ENCODE data around the gene FKBP8. TPM values are rescaled to one million over a fixed set of nuclear protein-coding genes. Genes with fewer than 3 reads are reported as not detected.

FKBP8 gene
- total RNA-seq, 2 experiments from 2014 or later, result 200 to 201 TPM

DNA sequence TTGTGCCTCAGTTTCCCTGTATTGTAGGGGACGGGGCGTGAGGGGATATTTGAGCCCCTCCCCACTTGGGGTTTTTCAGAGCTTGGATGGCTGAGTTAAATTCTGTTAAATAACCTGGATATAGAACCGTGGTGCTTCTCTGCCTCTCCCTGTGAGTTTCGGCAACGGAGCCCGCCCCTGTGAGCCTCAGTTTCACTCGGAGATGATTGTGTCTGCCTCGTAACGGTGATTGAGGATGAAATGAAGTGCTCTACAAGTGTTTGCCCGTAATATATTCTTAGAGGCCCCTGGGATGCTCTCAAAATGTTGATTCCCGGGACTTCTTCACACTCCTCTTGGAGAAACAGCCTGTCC, 14.8 kb upstream of the FKBP8 start:
- H3K27ac ChIP-seq (ENCODE audit: low read depth, low read length, poor library complexity, severe bottlenecking), result peak overlapping the region; percentile 65
- H3K4me1 ChIP-seq (ENCODE audit: insufficient read depth, low read length, poor library complexity, severe bottlenecking), result peaks cover 29% of the 10 kb centered on the region
- TSS peak; percentile 83 for BruUV-seq (replicated peaks)
- peak overlapping the region; percentile 95 for H3K4me3 ChIP-seq (ENCODE audit: low read depth, low read length, poor library complexity, severe bottlenecking)
- H3K9me3 ChIP-seq (ENCODE audit: low read length), result no peaks in the 10 kb centered on the region
- peak overlapping the region; percentile 99 for H3K4me2 ChIP-seq (ENCODE audit: low read length)
- peaks cover 13% of the 10 kb centered on the region for H3K36me3 ChIP-seq (ENCODE audit: insufficient read depth, low read length)
- H4K20me1 ChIP-seq (ENCODE audit: insufficient read depth, low read length), result 0 out of 2 replicates have a peak, but pooled peaks cover 6% of the 10 kb centered on the region
- H3K79me2 ChIP-seq (ENCODE audit: insufficient read depth, low read depth, low read length), result peaks cover 25% of the 10 kb centered on the region
- ChIA-PET POLR2A (interaction anchor here (0.7 to 3.6 kb wide), 7 partner anchors 11 to 277 kb away, joined by 3 to 27 read pairs (median 4); partner anchors contain the start of genes FKBP8, JUND, REX1BD and UBA52), CTCF (ENCODE audit: unreplicated experiment) (interaction anchor here (0.7 to 1.0 kb wide), 2 partner anchors 32 to 582 kb away, joined by 3 read pairs; no protein-coding TSS in a partner anchor)
- no peaks in the 10 kb centered on the region for H3K9me2 ChIP-seq (ENCODE audit: insufficient read depth, low read length)
- intact Hi-C loops (cut with micrococcal nuclease; ENCODE audit: unreplicated experiment), result no loop called here
- TF ChIP-seq, protein P1, sequence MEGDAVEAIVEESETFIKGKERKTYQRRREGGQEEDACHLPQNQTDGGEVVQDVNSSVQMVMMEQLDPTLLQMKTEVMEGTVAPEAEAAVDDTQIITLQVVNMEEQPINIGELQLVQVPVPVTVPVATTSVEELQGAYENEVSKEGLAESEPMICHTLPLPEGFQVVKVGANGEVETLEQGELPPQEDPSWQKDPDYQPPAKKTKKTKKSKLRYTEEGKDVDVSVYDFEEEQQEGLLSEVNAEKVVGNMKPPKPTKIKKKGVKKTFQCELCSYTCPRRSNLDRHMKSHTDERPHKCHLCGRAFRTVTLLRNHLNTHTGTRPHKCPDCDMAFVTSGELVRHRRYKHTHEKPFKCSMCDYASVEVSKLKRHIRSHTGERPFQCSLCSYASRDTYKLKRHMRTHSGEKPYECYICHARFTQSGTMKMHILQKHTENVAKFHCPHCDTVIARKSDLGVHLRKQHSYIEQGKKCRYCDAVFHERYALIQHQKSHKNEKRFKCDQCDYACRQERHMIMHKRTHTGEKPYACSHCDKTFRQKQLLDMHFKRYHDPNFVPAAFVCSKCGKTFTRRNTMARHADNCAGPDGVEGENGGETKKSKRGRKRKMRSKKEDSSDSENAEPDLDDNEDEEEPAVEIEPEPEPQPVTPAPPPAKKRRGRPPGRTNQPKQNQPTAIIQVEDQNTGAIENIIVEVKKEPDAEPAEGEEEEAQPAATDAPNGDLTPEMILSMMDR (conservative IDR thresholded peaks at IDR 0.05; ENCODE audit: low read length), result no peak
- no peak for DNase-seq (ENCODE audit: low spot score)
- H2AFZ ChIP-seq (ENCODE audit: low read length), result peak overlapping the region; percentile 70

DNA sequence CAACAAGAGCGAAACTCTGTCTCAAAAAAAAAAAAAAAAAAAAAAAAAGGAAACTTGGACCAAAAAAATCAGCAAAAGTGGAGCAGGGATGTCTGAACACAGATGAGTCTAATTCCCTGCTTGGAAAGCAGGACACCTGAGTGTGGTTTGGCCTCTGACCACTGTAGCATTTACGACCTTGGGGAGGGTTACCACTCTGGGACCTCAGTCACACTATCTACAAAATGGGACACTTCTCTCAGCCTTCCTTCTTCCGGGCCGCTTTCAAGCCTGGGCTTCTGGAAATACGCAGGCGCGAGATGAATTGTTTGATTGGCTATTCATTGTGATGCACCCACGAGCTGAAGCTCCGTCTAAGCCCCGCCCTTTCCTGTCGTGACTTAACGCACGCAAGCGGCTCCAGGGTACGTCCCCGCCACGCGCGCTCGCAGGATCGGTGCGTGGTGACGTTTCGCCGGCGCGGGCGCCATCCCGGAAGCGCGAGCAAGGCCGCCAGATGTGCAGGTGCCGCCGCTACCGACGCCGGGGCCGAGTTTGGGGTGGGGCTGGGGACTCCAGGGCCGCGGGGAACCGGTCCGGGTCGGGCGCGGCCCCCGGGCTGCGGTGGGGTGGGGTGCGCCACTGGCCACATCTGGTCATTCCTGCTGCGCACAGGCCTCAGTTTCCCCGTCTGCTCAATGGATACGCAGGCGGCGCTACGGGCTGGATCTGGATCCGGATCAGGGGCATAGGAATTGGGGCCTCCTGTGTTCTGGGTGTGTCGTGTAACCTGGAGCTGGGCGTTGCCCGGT, 14.2 kb upstream of the FKBP8 start, which contains the start of gene KXD1:
KXD1 (plus strand) TSS at position 460 of the 791 bp plus-strand sequence. CDS start 4,187 bp downstream, outside the sequence.
- peak within 1 kb of the TSS; percentile 65 for H3K27ac ChIP-seq (ENCODE audit: low read depth, low read length, poor library complexity, severe bottlenecking)
- intact Hi-C loops (cut with micrococcal nuclease; ENCODE audit: unreplicated experiment), result loop anchor here (1.0 to 2.0 kb wide), 2 partner anchors 14 to 35 kb away; partner anchors contain the start of genes ELL and UBA52
- TF ChIP-seq, protein P1 (conservative IDR thresholded peaks at IDR 0.05; ENCODE audit: low read length), result no peak
- TF ChIP-seq EZH2phosphoT487 (IDR thresholded peaks at IDR 0.05; ENCODE audit: borderline replicate concordance, low read depth, low read length), result no peak
- no peaks in the 10 kb centered on the region for H3K9me2 ChIP-seq (ENCODE audit: insufficient read depth, low read length)
- H3K4me2 ChIP-seq (ENCODE audit: low read length), result peak within 1 kb of the TSS; percentile 99
- peak within 1 kb of the TSS; percentile 70 for H2AFZ ChIP-seq (ENCODE audit: low read length)
- H3K9me3 ChIP-seq (ENCODE audit: low read length), result no peaks in the 10 kb centered on the region
- BruUV-seq (replicated peaks), result no TSS peak
- H3K4me1 ChIP-seq (ENCODE audit: insufficient read depth, low read length, poor library complexity, severe bottlenecking), result peaks cover 29% of the 10 kb centered on the region
- peaks cover 8% of the 10 kb centered on the region for H3K36me3 ChIP-seq (ENCODE audit: insufficient read depth, low read length)
- H4K20me1 ChIP-seq (ENCODE audit: insufficient read depth, low read length), result 0 out of 2 replicates have a peak, but pooled peaks cover 6% of the 10 kb centered on the region
- POLR2A ChIA-PET, result interaction anchor here (0.6 to 3.6 kb wide), 13 partner anchors 11 to 816 kb away, joined by 3 to 27 read pairs (median 4); partner anchors contain the start of genes FKBP8, JUND, REX1BD and UBA52
- H3K79me2 ChIP-seq (ENCODE audit: insufficient read depth, low read depth, low read length), result peaks cover 25% of the 10 kb centered on the region
- peak within 1 kb of the TSS; percentile 95 for H3K4me3 ChIP-seq (ENCODE audit: low read depth, low read length, poor library complexity, severe bottlenecking)
- CTCF ChIA-PET (ENCODE audit: unreplicated experiment), result interaction anchor here (0.6 to 1.1 kb wide), 3 partner anchors 32 to 583 kb away, joined by 3 to 5 read pairs (median 4); no protein-coding TSS in a partner anchor
- DNase-seq (ENCODE audit: low spot score), result peak; percentile 100
